ENCODE data around the gene CACUL1.
"Not testable (repeated sequence)": the region's sequence is repeated elsewhere in the genome, so short reads cannot be mapped to it uniquely, and the experiment has no call there.

Gene CACUL1

GRCh38 chr10:118754556-118755423, at the start of gene CACUL1:
TSS of gene CACUL1 (minus strand) at chr10:118754970. CDS start at chr10:118754762, 208 bp downstream.
- H3K4me3 ChIP-seq (ENCODE audit: control insufficient read depth, low read depth, low read length) = peak within 1 kb of the TSS; percentile 88
- no peak for TF ChIP-seq CTCF (IDR thresholded peaks at IDR 0.05; ENCODE audit: control insufficient read depth, insufficient read depth, low read depth, low read length, missing control alignments)
- DNase-seq (ENCODE audit: low read depth) = peak; percentile 99

GRCh38 chr10:118804262-118804773, 49.5 kb upstream of the CACUL1 start:
- no peak for TF ChIP-seq CTCF (IDR thresholded peaks at IDR 0.05; ENCODE audit: control insufficient read depth, insufficient read depth, low read depth, low read length, missing control alignments)
- DNase-seq (ENCODE audit: low read depth) = no peak
- no peak overlapping the region for H3K4me3 ChIP-seq (ENCODE audit: control insufficient read depth, low read depth, low read length)

GRCh38 chr10:118802126-118802793, 47.5 kb upstream of the CACUL1 start:
- TF ChIP-seq CTCF (IDR thresholded peaks at IDR 0.05; ENCODE audit: control insufficient read depth, insufficient read depth, low read depth, low read length, missing control alignments) = no peak
- no peak for DNase-seq (ENCODE audit: low read depth)
- H3K4me3 ChIP-seq (ENCODE audit: control insufficient read depth, low read depth, low read length) = no peak overlapping the region

GRCh38 chr10:118800920-118801319, 46.1 kb upstream of the CACUL1 start:
- H3K4me3 ChIP-seq (ENCODE audit: control insufficient read depth, low read depth, low read length) = no peak overlapping the region
- no peak for DNase-seq (ENCODE audit: low read depth)
- peak; percentile 26 for TF ChIP-seq CTCF (IDR thresholded peaks at IDR 0.05; ENCODE audit: control insufficient read depth, insufficient read depth, low read depth, low read length, missing control alignments)

GRCh38 chr10:118799777-118800176, 45.0 kb upstream of the CACUL1 start:
- peak; percentile 4 for DNase-seq (ENCODE audit: low read depth)
- H3K4me3 ChIP-seq (ENCODE audit: control insufficient read depth, low read depth, low read length) = no peak overlapping the region
- no peak for TF ChIP-seq CTCF (IDR thresholded peaks at IDR 0.05; ENCODE audit: control insufficient read depth, insufficient read depth, low read depth, low read length, missing control alignments)

GRCh38 chr10:118798231-118798662, 43.5 kb upstream of the CACUL1 start:
- peak; percentile 10 for DNase-seq (ENCODE audit: low read depth)

GRCh38 chr10:118794971-118795370, 40.2 kb upstream of the CACUL1 start:
- not testable (repeated sequence) for H3K4me3 ChIP-seq (ENCODE audit: control insufficient read depth, low read depth, low read length); DNase-seq (ENCODE audit: low read depth)

More at GRCh38 chr10:118798231-118798662, 43.5 kb upstream of the CACUL1 start:
- no peak for TF ChIP-seq CTCF (IDR thresholded peaks at IDR 0.05; ENCODE audit: control insufficient read depth, insufficient read depth, low read depth, low read length, missing control alignments)
- H3K4me3 ChIP-seq (ENCODE audit: control insufficient read depth, low read depth, low read length) = no peak overlapping the region
